ENCODE data around the gene BRD9.
"Not testable (repeated sequence)": the region's sequence is repeated elsewhere in the genome, so short reads cannot be mapped to it uniquely, and the experiment has no call there.

GRCh38 chr5:933951-934350 is 41.4 kb upstream of the BRD9 start:
- TF ChIP-seq JUN (IDR thresholded peaks at IDR 0.05; ENCODE audit: borderline replicate concordance, insufficient read depth, insufficient read length, low read depth); CTCF (IDR thresholded peaks at IDR 0.05; ENCODE audit: extremely low read depth in 1 of 2, insufficient read depth in 1 of 2, low read depth in 1 of 2, low read length in 2 of 2): not testable (repeated sequence)

All from endothelial cell of umbilical vein (primary cell).